NCI-H1930 (cell line): Measurements from ENCODE around the gene EMX2.
"Not testable (repeated sequence)": the region's sequence is repeated elsewhere in the genome, so short reads cannot be mapped to it uniquely, and the experiment has no call there.

ENCODE experiments used
- DNase-seq, 2 experiments: peaks; one replicate each; lab custom pipeline; 2025; lab: John Stamatoyannopoulos, UW

The EMX2 gene

DNA sequence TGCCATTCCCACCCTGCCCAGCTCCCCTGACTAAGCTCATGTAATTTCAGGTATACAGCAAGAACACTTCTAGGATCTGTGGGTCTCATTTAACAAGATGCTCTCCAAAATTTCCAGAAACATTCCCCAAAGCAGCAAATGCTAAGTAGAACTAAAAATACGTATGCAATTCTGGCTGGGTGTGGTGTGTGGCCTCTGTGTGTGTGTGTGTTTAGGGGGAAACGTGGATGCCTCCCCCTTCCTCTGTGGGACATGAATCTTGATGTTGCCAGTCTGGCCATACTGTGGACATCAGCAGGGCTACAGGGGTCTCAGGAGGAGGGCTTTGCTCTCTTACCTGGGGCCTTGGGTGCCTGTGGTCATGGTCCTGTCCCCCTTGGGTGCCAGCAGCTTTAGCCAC, 18.4 kb downstream of the EMX2 start:
- no peak for DNase-seq

DNA sequence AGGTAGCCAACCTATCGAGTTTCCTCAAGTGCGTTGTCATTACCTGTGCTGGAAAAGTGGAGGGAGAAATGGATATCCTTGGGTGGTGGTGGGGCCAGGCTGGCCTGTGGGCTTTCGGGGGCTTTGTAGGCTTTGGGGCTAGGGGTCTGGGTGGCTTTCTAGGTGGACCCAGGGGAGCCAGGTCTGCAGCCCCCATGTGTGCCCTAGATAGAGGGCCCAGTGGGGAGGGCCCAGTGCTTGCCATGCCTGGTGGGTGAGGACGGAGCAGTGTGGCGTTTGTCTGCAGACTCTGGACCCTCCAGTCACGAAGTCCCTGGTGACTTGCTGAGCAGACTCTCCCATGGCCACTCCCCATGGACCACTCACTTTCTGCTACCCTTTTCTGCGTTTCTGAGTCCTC, 19.7 kb downstream of the EMX2 start:
- no peak for DNase-seq

DNA sequence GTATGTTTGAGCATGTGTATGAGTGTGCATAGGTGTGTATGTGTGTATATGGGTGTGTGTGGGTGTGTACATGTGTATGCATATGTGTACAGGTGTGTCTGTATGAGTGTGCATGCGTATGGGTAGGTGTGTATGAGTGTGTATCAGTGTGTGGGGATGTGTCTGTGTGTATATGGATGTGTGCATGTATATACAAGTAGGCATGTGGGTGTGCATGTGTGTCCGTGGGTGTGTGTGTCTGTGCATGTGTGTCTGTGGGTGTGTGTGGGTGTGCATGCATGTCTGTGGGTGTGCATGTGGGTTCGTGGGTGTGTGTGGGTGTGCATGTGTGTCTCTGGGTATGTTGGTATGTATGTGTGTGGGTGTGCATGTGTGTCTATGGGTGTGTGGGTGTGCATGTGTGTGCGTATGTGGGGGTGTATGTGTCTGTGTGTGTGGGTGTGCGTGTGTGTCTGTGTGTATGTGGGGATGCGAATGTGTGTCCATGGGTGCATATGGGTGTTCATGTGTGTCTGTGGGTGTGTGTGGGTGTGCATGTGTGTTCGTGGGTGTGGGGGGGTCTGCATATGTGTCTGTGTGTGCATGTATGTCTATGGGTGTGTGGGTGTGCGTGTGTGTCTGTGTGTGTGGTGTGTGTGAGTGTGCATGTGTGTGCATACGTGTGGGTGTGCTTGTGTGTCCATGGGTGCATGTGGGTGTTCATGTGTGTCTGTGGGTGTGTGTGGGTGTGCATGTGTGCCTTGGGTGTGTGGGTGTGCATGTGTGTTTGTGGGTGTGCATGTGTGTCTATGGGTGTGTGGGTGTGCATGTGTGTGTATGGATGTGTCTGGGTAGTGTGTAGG, 20.6 kb downstream of the EMX2 start:
- DNase-seq = no peak

DNA sequence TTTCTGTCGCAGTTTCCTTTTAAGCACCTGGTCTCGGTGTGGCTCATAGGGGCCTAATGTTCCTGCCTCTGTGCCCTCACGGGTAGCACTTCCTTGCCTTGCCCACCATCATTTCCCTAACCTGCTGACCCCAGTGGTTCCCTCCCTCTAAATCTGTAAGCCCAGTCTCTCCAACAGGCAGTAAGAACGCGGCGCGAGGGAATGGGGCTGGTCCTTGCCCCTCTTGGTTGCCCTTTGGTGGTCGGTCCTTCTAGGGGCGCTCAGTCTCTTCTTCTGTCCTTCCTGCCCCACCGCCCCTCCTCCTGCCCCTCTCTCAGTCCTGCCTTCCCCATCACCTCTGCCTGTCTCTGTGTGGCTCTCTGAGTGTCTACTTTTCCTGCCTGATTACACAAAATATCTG, 21.2 kb downstream of the EMX2 start:
- DNase-seq = no peak

DNA sequence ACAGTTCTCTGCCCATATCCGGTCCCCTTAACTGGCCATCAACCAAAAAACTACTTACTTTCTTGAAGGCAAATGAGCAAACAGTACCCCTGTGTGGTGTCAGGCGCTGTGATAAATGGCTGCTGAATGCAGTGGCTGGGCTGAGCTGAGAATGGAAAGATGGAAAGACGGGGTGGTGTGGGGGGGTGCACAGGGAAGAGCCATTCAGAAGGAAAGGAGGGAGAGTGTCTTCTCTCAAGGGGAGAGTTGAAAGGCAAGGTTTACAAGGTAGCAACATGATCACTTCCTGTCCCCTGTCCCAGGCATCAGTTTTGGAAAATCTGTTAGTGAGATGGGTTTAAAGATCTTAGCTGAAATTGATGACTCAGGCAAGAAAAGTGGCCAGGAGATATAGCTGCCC, 22.5 kb downstream of the EMX2 start:
- no peak for DNase-seq

DNA sequence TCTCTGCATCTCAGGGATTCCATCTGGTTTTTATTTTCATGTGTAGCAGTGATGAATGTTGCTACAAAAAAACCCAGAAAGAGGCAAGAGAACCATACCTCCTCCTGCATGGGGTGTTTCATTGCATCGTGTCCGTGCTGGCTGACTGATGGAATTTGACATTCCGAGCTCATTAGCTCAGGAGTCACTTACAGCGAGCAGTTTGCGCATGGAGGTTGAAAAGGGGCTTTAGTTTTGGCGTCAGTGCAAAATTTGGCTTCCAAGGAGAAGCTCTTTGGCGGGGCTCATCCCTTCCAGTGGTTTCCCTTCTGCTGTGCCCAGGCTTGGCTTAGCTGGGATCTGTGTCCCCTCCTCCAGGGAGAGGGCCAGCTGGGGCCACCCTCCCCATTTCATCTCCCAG, 25.8 kb downstream of the EMX2 start:
- no peak for DNase-seq

DNA sequence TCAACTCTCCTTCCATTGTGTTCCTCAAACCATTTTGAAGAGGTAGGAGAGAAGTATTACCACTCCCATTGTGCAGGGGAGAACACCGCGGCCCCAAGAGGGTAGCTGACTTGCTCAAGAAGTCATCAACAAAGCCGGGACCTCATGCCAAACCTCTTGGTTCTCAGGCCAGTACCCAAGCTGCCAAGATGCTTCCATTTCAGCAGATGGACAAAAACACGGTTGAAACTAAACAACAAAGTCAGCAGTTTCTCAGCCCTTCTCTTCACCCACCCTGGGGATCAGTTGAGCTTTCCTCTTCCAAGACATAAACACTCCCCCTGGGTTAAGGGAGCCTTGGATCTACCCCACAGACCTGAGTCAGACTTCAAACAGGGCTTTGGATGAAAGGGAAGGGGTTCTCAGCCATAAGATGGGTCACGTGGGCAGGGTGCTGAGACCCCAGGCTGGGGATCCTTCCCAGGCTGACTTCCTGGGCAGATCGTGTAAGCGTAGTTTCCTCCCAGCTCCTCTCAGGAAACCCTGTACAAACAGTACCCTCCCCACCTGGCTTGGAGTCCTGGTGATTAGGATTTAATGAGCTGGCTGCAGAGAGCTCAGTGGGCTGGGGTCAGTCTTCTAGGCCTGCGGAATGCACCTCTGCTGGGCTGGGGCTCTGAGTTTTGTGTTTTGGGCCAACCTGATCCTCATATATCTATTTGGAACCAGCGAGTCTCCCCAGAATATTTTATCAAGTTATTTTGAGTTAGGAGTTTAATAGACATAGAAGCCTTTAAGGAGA, 27.3 kb downstream of the EMX2 start:
- DNase-seq = no peak

DNA sequence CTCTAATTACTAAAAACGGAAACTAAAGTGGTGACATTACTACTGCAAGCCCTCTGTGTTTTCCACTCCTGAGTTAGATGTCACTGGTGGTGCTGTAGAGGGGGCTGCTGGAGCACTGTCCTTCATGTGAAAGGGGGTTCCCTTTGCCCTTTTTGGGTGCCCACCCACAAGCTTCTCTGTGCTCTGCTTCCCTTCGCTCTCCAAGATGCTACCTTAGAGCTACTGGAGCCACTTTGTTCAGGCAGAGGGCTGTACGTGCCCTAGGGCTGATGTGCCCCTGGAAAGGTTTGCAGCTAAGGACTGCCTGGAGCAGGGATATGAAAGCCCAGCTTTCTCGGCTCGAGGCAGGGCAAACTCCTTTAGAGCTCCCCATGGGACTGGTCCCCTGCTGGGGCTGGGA, 28.3 kb downstream of the EMX2 start:
- no peak for DNase-seq

DNA sequence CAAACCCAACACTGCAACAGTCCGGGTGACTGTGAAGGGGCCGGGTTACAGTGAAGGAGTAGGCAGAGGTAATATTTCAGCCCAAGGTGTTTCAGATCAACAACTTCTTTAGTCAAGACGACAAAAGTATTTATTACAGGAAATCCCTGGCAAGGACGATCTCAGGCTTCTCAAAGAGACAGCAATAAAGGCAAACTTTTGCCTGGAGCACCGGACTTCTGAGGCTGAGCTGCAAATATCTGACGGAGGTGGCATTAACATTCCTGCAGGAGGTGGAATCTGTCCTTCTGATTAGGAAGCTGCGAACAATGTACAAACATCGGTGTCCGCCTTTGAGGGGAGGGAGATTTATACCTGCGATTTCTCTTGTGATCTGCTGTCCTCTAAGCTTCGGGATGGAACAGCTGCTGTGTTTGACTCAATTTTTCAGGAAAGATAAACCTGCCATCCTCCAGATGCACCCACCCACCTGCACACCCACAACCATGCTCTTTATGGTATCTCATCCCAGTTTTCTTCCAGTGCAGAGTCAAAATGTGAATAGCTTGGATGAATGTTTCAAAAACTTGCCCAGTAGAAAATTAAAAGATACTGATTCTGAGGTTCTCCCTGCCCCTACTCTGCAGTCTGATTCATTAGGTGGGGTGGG, 32.1 kb downstream of the EMX2 start:
- DNase-seq = no peak

DNA sequence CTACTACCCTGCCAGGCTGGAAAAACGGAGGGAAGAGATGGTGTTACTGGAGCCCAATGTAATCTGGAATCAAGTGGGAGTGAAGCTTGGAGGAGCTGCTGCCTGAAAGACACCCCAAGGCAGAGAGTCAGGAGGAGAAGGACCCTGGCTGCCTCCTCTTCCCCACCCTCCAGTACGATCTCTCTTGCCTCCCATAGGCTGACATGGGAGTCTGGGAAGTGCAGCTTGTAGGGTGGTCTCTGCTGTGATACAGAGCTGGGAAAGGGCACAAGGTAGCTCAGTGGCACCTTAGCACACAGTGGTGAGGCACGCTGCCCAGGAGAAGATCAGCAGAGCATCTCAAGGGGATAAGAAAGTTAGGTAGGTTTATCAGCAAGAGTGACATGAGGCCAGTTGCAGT, 35.9 kb downstream of the EMX2 start:
- no peak for DNase-seq

DNA sequence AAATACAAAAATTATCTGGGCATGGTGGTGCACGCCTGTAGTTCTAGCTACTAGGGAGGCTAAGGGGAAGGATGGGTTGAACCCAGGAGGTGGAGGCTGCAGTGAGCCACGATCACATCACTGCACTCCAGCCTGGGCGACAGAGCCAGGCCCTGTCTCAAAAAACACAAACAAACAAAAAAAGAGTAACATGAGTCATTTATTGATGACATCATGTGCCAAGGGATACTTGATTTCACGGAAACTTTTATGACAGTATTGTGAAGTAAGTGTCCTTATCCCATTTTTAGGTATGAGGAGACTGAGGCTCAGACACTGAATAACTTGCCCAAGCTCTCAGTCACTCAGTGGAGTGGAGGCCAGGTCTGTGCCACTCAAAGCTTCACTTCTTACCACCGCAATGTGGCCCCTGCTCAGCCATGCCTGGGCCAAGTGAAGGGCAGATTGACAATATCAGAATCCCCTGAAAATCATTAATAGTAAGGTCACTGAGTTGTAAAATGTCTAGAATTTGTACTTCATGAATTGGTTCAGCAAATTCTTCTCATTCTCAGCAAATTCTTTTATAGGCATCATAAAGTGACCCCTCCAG, 36.5 kb downstream of the EMX2 start:
- DNase-seq = no peak

DNA sequence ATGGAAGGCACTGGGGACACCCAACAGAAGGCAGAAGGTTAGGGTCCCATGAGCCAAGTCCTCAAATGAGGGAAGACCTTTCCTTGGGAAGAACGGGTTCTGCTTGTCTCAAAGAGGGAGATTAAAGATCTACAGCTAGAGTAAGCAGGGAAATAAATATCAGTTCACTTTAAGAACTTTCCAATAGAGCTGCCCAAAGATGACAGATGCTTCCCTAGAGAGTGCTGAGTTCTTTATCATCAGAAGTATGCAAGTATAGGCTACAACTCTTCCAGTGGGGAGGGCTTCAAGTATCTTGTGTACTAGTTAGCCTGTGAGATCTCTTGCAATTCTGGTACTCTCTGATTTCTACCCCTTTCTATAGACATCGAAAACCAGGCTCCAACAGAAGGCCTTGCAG, 39.4 kb downstream of the EMX2 start:
- no peak for DNase-seq

DNA sequence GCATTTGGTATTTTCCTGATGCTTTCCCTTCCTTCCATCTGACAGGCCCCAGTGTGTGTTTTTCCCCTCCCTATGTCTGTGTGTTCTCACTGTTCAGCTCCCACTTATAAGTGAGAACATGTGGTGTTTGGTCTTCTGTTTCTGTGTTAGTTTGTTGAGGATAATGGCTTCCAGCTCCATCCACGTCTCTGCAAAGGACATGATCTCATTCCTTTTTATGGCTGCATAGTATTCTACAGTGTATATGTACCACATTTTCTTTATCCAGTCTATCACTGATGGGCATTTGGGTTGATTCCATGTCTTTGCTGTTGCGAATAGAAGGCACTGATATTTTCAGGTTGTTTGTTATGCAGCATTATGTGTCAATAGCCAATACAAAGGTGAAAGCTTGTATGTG, 42.3 kb downstream of the EMX2 start:
- not testable (repeated sequence) for DNase-seq

DNA sequence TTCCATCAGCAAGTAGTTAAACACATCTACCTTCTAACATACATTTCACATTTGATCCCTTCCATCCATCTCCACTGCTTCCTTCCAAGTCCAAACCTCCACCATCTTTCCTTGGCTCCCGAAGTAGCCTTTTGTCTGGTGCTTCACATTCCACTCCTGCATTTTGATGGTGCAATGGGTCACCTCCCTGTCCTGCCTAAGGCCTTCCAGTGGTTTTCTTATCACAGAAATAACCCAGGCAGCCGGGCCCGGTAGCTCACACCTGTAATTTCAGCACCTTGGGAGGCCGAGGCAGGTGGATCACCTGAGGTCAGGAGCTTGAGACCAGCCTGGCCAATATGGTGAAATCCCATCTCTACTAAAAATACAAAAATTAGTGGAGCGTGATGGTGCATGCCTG, 44.5 kb downstream of the EMX2 start:
- DNase-seq = no peak

DNA sequence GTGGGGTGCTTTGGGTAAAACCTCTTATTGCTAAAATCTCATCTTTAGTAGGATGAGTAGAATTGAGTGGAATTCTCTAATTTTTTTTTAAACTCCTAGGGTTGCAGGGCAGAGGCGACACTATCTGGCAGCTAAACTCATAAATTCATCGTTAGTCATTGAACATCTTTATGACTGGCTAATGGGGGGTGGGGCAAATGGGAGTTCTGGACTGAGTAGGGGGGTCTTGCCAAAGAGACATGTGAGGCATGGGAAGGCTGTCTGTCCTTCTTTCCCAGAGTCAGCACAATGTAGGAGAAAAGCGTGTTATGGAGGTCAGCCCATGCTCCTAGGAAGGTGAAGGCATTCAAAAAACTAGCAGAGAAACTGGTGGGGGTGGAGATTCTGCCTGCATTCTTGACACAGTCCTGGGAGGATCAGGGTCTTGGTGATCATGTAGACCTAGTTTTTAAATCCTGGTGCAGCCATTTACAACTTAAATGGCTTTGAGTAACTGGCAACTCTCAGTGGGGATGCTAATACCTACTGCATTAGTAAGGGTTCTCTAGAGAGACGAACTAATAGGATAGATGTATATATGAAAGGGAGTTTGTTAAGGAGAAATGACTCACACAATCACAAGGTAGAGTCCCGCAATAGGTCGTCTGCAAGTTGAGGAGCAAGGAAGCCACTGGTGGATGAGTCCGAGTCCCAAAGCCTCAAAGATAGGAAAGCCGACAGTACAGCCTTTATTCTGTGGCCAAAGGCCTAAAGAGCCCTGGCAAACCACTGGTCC, 47.7 kb downstream of the EMX2 start:
- DNase-seq = no peak

DNA sequence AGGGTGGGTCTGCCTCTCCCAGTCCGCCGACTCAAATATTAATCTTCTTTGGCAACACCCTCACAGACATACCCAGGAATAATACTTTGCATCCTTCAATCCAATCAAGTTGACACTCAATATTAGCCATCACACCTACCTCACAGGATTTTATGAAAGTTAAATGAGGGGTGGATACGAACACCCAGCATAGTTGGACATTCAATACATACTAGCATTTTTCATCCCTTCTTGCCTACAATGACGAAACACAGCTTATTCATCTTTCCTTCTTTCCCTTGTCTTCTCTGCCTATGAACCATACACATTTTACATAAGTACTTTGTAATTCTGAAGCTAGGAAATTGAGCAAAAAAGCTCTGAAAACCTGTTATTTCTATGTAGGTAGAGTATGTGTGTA, 48.5 kb downstream of the EMX2 start:
- no peak for DNase-seq

DNA sequence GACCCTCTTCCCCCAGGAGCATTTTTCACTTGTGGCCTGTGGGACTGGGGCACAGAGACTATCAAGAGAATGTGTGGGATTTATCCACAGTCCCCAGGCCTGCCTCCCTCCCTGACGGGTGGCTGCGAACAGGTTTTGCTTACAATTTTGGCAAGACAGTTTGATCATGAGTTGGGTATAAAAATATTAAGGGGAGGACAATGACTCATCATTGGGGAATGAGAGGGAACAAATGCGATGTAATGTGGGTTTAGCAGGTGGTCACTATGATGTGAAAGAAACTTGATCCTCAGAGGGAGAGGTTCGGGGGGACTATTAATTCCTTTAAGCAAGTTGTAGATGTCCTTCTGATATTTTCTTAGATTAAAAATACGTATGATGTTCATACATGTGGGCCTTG, 52.2 kb downstream of the EMX2 start:
- DNase-seq = no peak

DNA sequence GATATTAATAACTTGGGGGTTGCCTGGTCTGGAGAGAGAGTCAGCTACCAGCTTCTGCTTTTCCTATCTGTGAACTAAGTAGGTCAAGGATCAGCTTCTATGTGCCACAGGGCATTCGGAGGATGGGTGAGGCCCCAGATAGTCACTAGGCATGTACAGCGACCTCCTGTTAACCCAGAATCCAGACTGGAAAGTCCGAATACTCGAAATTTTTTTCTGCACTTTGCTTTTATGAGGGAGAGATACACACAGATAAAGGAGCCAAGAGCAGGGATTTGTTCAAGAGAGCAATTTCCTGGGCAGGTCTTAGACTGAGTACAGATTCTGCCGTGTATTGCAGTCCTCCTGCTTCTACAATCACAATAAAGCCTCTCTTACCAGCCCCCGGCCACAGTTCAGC, 54.2 kb downstream of the EMX2 start:
- no peak for DNase-seq

DNA sequence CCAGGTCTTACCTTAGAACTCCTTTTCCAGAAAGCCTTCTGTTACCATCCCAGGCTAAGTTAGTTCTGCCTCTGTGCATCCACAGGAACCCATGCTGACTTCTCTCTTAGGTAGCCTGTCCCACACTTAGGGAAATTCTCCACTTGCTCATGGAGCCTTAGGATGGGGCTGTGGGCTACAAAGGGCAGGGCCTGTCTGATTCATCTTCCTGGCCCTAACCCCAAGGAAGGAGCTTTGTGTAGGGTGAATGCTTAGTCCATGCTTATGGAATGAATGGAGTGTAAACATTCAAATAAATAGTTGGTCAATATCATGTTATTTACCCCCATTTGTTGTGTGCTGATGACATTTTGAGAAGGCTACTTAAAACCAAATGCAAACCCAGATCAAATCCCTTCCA, 54.7 kb downstream of the EMX2 start:
- DNase-seq = no peak
